ENCODE measurements around the gene NF2.

DNA sequence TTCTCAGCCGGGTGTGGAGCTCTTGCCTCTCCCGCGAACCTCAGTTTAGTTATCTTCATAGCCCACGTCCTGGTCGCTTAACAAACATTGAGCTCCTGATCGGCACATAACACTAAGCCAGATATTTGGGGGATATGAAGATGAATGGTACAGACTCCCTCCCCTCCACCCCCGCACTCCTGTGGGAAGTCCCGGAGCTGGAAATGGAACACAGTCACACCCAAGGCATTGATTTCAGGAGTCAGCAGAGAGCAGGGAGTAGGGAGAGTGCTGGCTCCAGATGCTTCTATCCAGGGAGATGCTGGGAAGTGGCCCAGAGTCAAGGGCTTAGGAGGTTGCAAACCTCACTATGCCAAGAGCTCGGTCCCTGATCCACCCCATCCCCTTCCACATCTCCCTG lies 90.2 kb downstream of the NF2 start:
- no peak for TF ChIP-seq EZH2 (IDR thresholded peaks at IDR 0.05; ENCODE audit: low read length, unreplicated experiment)
- TF ChIP-seq, protein P1, sequence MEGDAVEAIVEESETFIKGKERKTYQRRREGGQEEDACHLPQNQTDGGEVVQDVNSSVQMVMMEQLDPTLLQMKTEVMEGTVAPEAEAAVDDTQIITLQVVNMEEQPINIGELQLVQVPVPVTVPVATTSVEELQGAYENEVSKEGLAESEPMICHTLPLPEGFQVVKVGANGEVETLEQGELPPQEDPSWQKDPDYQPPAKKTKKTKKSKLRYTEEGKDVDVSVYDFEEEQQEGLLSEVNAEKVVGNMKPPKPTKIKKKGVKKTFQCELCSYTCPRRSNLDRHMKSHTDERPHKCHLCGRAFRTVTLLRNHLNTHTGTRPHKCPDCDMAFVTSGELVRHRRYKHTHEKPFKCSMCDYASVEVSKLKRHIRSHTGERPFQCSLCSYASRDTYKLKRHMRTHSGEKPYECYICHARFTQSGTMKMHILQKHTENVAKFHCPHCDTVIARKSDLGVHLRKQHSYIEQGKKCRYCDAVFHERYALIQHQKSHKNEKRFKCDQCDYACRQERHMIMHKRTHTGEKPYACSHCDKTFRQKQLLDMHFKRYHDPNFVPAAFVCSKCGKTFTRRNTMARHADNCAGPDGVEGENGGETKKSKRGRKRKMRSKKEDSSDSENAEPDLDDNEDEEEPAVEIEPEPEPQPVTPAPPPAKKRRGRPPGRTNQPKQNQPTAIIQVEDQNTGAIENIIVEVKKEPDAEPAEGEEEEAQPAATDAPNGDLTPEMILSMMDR (conservative IDR thresholded peaks at IDR 0.05; ENCODE audit: low read depth, low read length), result no peak
